Mesenchymal stem cell (in vitro differentiated cells and primary cell): ENCODE results near the gene KIF25.

Source experiments
- DNase-seq: peaks from one replicate; pipeline ENCODE4 v3.0.0-alpha.2; 2013
- H2AFZ ChIP-seq: one replicate; pipeline ENCODE4 v1.6.1; 2013; ENCODE audit warnings: low read depth, mild to moderate bottlenecking, control low read depth, inconsistent platforms, low read length, moderate library complexity
- H2AK5ac ChIP-seq: 2 replicates; pipeline ENCODE4 v1.6.1; 2013; ENCODE audit warnings: low read length, moderate library complexity, mild to moderate bottlenecking, inconsistent platforms; ENCODE audit not compliant: severe bottlenecking
- H2BK120ac ChIP-seq: one replicate; pipeline ENCODE4 v1.6.1; 2013; ENCODE audit warnings: low read depth, mild to moderate bottlenecking, inconsistent platforms, low read length, moderate library complexity
- H2BK12ac ChIP-seq, 2 experiments: one replicate each; pipeline ENCODE4 v1.6.1; 2013; ENCODE audit warnings: inconsistent platforms in 2 of 2, low read length in 2 of 2, mild to moderate bottlenecking in 2 of 2, moderate library complexity in 2 of 2, control low read depth in 1 of 2
- H2BK15ac ChIP-seq: one replicate; pipeline ENCODE4 v1.6.1; 2013; ENCODE audit warnings: mild to moderate bottlenecking, low read depth, inconsistent platforms; ENCODE audit not compliant: poor library complexity, severe bottlenecking
- H2BK5ac ChIP-seq: 2 replicates; pipeline ENCODE4 v1.6.1; 2013; ENCODE audit warnings: low read depth, mild to moderate bottlenecking, low read length, control low read depth, inconsistent platforms; ENCODE audit not compliant: poor library complexity, severe bottlenecking
- H3K14ac ChIP-seq, 2 experiments: one replicate each; pipeline ENCODE4 v1.6.1; 2013; ENCODE audit warnings: inconsistent platforms in 2 of 2, low read length in 2 of 2, control low read depth in 1 of 2, mild to moderate bottlenecking in 1 of 2, moderate library complexity in 1 of 2
- H3K18ac ChIP-seq, 2 experiments: one replicate each; pipeline ENCODE4 v1.6.1; 2013; ENCODE audit warnings: inconsistent platforms in 2 of 2, low read length in 2 of 2, control low read depth in 1 of 2, low read depth in 1 of 2, mild to moderate bottlenecking in 1 of 2
- H3K23ac ChIP-seq, 2 experiments: one replicate each; pipeline ENCODE4 v1.6.1; 2013; ENCODE audit warnings: inconsistent platforms in 2 of 2, low read length in 2 of 2, mild to moderate bottlenecking in 2 of 2, moderate library complexity in 2 of 2, control low read depth in 1 of 2
- H3K27ac ChIP-seq: 2 replicates; pipeline ENCODE4 v1.5.1; 2013; ENCODE audit warnings: mild to moderate bottlenecking, moderate library complexity, low read length, control low read depth, inconsistent platforms; ENCODE audit not compliant: poor library complexity, severe bottlenecking
- H3K27me3 ChIP-seq, 2 experiments: 2 replicates each; pipeline versions ENCODE4 v1.6.1 to v1.7.0; 2013; ENCODE audit warnings: low read length in 2 of 2, mild to moderate bottlenecking in 2 of 2, moderate library complexity in 2 of 2, control low read depth in 1 of 2, inconsistent platforms in 1 of 2; ENCODE audit not compliant: control insufficient read depth in 1 of 2, insufficient read depth in 1 of 2
- H3K36me3 ChIP-seq, 2 experiments: 2 replicates each; pipeline versions ENCODE4 v1.6.1 to v1.7.0; 2013; ENCODE audit warnings: low read length in 2 of 2, control low read depth in 1 of 2, inconsistent platforms in 1 of 2, low read depth in 1 of 2, mild to moderate bottlenecking in 1 of 2; ENCODE audit not compliant: insufficient read depth in 2 of 2, control insufficient read depth in 1 of 2
- H3K4ac ChIP-seq, 2 experiments: one replicate each; pipeline ENCODE4 v1.6.1; 2013; ENCODE audit warnings: inconsistent platforms in 2 of 2, low read length in 2 of 2, mild to moderate bottlenecking in 2 of 2, moderate library complexity in 2 of 2, control low read depth in 1 of 2, low read depth in 1 of 2
- H3K4me1 ChIP-seq: 2 replicates; pipeline ENCODE4 v1.6.1; 2013; ENCODE audit warnings: low read depth, low read length, control low read depth; ENCODE audit not compliant: control insufficient read depth, insufficient read depth
- H3K4me2 ChIP-seq: 2 replicates; pipeline ENCODE4 v1.6.1; 2013; ENCODE audit warnings: low read length, mild to moderate bottlenecking, inconsistent platforms; ENCODE audit not compliant: poor library complexity, severe bottlenecking
- H3K4me3 ChIP-seq, 2 experiments: 2 replicates each; pipeline versions ENCODE4 v1.5.1 to v1.7.0; 2013; ENCODE audit warnings: low read length in 2 of 2, mild to moderate bottlenecking in 2 of 2, control low read depth in 1 of 2, low read depth in 1 of 2; ENCODE audit not compliant: insufficient read depth in 1 of 2
- H3K79me1 ChIP-seq: replicated peaks from 2 replicates; pipeline ENCODE4 v1.6.1; 2013; ENCODE audit warnings: mild to moderate bottlenecking, control low read depth, low read length, inconsistent platforms; ENCODE audit not compliant: poor library complexity, severe bottlenecking
- H3K9ac ChIP-seq: 2 replicates; pipeline ENCODE4 v1.7.0; 2013; ENCODE audit warnings: mild to moderate bottlenecking, low read length, moderate library complexity
- H3K9me3 ChIP-seq: 2 replicates; pipeline ENCODE4 v1.7.0; 2013; ENCODE audit warnings: mild to moderate bottlenecking, low read length; ENCODE audit not compliant: control insufficient read depth
- H4K8ac ChIP-seq: one replicate; pipeline ENCODE4 v1.6.1; 2013; ENCODE audit warnings: inconsistent platforms, mild to moderate bottlenecking, low read length, moderate library complexity
- H4K91ac ChIP-seq: one replicate; pipeline ENCODE4 v1.6.1; 2013; ENCODE audit warnings: mild to moderate bottlenecking, low read length, inconsistent platforms
- WGBS: methylation state at CpG from one replicate; pipeline ENCODE4 v1.1.7; 2013; ENCODE audit warnings: mixed read lengths; 5-methylcytosine and 5-hydroxymethylcytosine counted together

KIF25 gene

DNA sequence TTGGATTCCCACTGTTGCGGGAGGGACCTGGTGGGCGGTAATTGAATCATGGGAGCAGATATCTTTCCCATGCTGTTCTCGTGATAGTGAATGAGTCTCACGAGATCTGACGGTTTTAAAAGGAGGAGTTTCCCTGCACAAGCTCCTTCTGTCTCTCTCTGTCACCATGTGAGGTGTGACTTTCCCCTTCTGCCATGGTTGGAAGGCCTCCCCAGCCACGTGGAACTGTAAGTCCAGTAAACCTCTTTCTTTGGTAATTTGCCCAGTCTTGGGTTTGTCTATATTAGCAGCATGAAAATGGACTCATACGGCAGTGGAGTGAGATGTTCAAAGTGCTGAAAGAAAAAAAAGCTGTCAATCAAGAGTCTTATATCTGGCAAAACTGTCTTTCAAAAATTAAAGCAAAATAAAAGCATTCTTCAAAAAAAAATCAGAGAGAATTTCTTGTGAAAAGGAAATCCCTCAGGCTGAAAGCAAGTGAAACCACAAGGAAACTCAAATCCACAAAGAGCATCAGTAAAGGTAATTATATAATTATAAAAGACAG lies 15.5 kb upstream of the KIF25 start:
- Histone ChIP-seq H3K4me1 (peaks cover 5% of the 10 kb centered on the region), H3K4me3 (no peak overlapping the region)

GRCh38 chr6:167984144-167984719 lies 13.2 kb upstream of the KIF25 start:
- H3K23ac ChIP-seq, result no peak overlapping the region
- H3K14ac ChIP-seq, result no peak overlapping the region
- no peaks in the 10 kb centered on the region for H3K9me3 ChIP-seq
- H3K4ac ChIP-seq, result no peak overlapping the region
- H2AFZ ChIP-seq, result no peak overlapping the region
- H3K18ac ChIP-seq, result no peak overlapping the region
- H2BK12ac ChIP-seq, result no peak overlapping the region
- no peak overlapping the region for H4K91ac ChIP-seq
- no peak overlapping the region for H2AK5ac ChIP-seq
- H3K27me3 ChIP-seq, result no peaks in the 10 kb centered on the region
- no peak overlapping the region for H3K9ac ChIP-seq
- no peak overlapping the region for H2BK15ac ChIP-seq
- no peaks in the 10 kb centered on the region for H3K79me1 ChIP-seq
- no peak overlapping the region for H3K4me3 ChIP-seq
- H4K8ac ChIP-seq, result peak overlapping the region; percentile 19
- WGBS, result 91% methylated on average over 11 of the region's 11 CpGs
- no peak overlapping the region for H2BK5ac ChIP-seq
- H3K27ac ChIP-seq, result no peak overlapping the region
- DNase-seq, result no peak
- peaks cover 1% of the 10 kb centered on the region for H3K4me1 ChIP-seq
- no peaks in the 10 kb centered on the region for H3K36me3 ChIP-seq
- no peak overlapping the region for H3K4me2 ChIP-seq
- H2BK120ac ChIP-seq, result no peak overlapping the region

More for the DNA sequence above, 15.5 kb upstream of the KIF25 start:
- no peak overlapping the region for H2BK120ac ChIP-seq
- H3K9ac ChIP-seq, result no peak overlapping the region
- H3K36me3 ChIP-seq, result peaks cover 0 to 4% of the 10 kb centered on the region in 2 experiments
- H3K27ac ChIP-seq, result no peak overlapping the region
- no peak overlapping the region for H3K4me2 ChIP-seq
- no peak overlapping the region for H2BK5ac ChIP-seq
- WGBS, result 96% methylated on average over 6 of the region's 7 CpGs
- no peak overlapping the region for H2BK12ac ChIP-seq
- no peak overlapping the region for H3K23ac ChIP-seq
- H3K14ac ChIP-seq, result no peak overlapping the region
- no peaks in the 10 kb centered on the region for H3K79me1 ChIP-seq
- H2BK15ac ChIP-seq, result no peak overlapping the region
- no peak overlapping the region for H4K91ac ChIP-seq
- H2AK5ac ChIP-seq, result no peak overlapping the region
- H4K8ac ChIP-seq, result no peak overlapping the region
- DNase-seq, result no peak
- H3K4ac ChIP-seq, result no peak overlapping the region
- H2AFZ ChIP-seq, result no peak overlapping the region
- H3K27me3 ChIP-seq, result no peaks in the 10 kb centered on the region
- no peak overlapping the region for H3K18ac ChIP-seq
- H3K9me3 ChIP-seq, result no peaks in the 10 kb centered on the region

DNA sequence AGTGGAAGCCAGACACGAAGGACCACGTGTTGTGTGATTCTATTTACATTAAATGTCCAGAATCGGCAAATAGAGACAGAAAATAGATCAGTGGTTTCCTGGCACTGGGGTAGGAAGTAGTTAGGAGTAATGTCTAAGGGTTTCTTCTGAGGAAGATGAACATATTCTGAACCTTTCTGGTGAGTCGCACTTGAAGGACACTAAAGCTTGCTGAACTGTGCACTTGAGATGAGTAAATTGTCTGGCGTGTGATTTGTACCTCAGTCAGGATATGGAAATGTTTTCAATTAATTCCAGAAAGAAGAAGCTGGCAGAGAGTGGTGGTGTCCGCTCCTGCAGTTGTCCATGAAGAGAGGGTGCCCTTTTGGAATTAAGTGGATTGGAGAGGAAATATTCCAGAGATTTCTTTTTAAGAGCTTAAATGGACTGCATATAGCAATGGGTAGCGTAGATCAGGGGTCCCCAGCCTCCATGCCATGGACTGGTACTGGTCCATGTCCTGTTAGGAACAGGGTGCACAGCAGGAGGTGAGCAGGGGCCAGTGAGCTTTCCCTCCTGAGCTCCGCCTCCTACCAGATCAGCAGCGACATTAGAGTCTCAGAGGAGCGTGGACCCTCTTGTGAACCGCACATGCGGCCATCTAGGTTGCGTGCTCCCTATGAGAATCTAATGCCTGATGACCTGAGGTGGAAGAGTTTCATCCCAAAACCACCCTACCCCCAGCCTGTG lies 12.4 kb upstream of the KIF25 start:
- no peak overlapping the region for H3K27ac ChIP-seq
- 77% methylated on average over 8 of the region's 13 CpGs for WGBS
- H4K8ac ChIP-seq, result no peak overlapping the region
- H3K4me2 ChIP-seq, result no peak overlapping the region
- H3K18ac ChIP-seq, result no peak overlapping the region
- H2AFZ ChIP-seq, result no peak overlapping the region
- H3K14ac ChIP-seq, result no peak overlapping the region
- H2BK5ac ChIP-seq, result no peak overlapping the region
- H3K79me1 ChIP-seq, result no peaks in the 10 kb centered on the region
- no peaks in the 10 kb centered on the region for H3K9me3 ChIP-seq
- no peak overlapping the region for H3K4ac ChIP-seq
- no peak overlapping the region for H2AK5ac ChIP-seq
- no peak overlapping the region for H2BK120ac ChIP-seq
- peak overlapping the region; percentile 84 for H2BK15ac ChIP-seq
- H4K91ac ChIP-seq, result peak overlapping the region; percentile 36
- H3K23ac ChIP-seq, result no peak overlapping the region
- peaks cover 3% of the 10 kb centered on the region for H3K4me1 ChIP-seq
- no peak overlapping the region for H3K9ac ChIP-seq
- no peaks in the 10 kb centered on the region for H3K27me3 ChIP-seq
- no peak overlapping the region for H3K4me3 ChIP-seq
- H2BK12ac ChIP-seq, result no peak overlapping the region
- DNase-seq, result peak; percentile 58
- no peaks in the 10 kb centered on the region for H3K36me3 ChIP-seq

DNA sequence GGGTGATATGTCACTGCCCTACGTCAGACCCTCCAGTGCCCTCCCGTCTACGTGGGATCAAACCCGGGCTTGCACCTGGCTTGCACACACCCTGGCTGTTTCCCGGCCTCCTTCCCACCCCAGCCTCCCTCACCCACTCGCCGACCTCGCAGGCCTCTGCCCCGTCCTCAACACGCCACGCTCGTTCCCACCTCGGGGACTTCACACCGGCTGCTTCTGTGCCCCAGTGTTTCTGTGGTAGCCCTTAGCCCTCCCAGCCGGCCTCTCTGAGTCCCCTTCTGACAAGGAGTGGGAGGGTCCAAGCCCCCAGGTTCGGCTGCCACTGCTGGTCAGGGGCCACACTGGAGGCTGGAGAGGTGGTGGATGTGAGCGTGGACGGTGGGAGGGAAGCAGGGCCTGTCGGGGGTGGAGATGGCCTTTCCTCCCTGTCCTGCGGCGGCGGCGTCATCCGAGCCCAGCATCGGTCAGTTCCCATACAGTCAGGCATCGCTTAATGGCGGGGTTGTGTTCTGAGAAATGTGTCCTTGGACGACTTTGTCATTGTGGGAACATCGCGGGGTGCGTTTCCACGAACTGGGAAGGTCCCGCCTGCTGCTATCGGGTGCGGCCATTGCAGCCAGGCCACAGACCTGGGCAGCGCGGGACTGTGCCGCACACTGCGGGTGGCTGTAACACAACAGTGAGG lies 11.4 kb upstream of the KIF25 start:
- Histone ChIP-seq H4K8ac (no peak overlapping the region), H3K4ac (peak overlapping the region in 1 of 2 experiments; percentile 13), H3K36me3 (no peaks in the 10 kb centered on the region), H3K4me1 (peaks cover 2% of the 10 kb centered on the region), H3K27me3 (no peaks in the 10 kb centered on the region), H4K91ac (no peak overlapping the region), H3K14ac (no peak overlapping the region), H3K23ac (no peak overlapping the region), H3K4me2 (no peak overlapping the region), H3K9me3 (no peaks in the 10 kb centered on the region), H2BK12ac (no peak overlapping the region), H3K79me1 (no peaks in the 10 kb centered on the region), H3K18ac (peak overlapping the region in 1 of 2 experiments; percentile 38), H2AFZ (no peak overlapping the region), H2AK5ac (no peak overlapping the region), H2BK15ac (no peak overlapping the region), H2BK5ac (no peak overlapping the region), H2BK120ac (no peak overlapping the region), H3K4me3 (no peak overlapping the region), H3K27ac (no peak overlapping the region), H3K9ac (no peak overlapping the region)
- no peak for DNase-seq
- WGBS, result 94% methylated on average over 39 of the region's 39 CpGs
